GM12878 (cell line): Measurements from ENCODE around the gene TTLL3. TPM values are rescaled to one million over a fixed set of nuclear protein-coding genes. Genes with fewer than 3 reads are reported as not detected.

ENCODE experiments used
- polyA plus RNA-seq, 11 experiments: library from polyadenylated mRNA; depleted of rRNA in 4 of 11; unstranded in 6 of 11; stranded (reverse) in 5 of 11; fragments of >200 nt; fragmentation: Nextera tagmentation in 4 of 11; fragmentation: Illumina TruSeq in 1 of 11; extraction: Ambion mirVana in 4 of 11; extraction: Trizol in 1 of 11; gene quantifications; 1 replicate in 1 of 11; 2 replicates in 10 of 11; pipeline versions ENCODE4 v1.2.1 to v1.2.3, GENCODE V29; 2011 to 2016; ENCODE audit warnings: inconsistent platforms in 2 of 11, missing spikeins in 2 of 11, low read depth in 1 of 11
- total RNA-seq, 4 experiments: library from RNA; depleted of rRNA in 3 of 4; stranded (reverse); fragments of >200 nt in 3 of 4; fragmentation: Illumina TruSeq in 1 of 4; extraction: Trizol in 1 of 4; gene quantifications; 2 replicates each; pipeline versions ENCODE4 v1.2.1 to v1.2.3, GENCODE V29; 2013 to 2021

The TTLL3 gene
- total and polyA plus RNA-seq, 10 of the 15 experiments (the other 5 are each of a cell fraction or from before 2014, with no cell fraction given): 4.2 to 51.3 (median 18.9) TPM

Other genes starting within 250 kb of the TTLL3 start
Only the 7 nearest of the 16 such genes appear.
- gene BRPF1, start 78.5 kb upstream of the TTLL3 start, total RNA-seq (2014; rRNA removed): 19.2 and 21.9 TPM in 2 replicates
- 11.1 and 13.6 TPM in 2 replicates for gene BRPF1, start 78.5 kb upstream of the TTLL3 start, total RNA-seq (2014; rRNA removed; fragmentation: Illumina TruSeq; extraction: Trizol)
- gene BRPF1, start 78.5 kb upstream of the TTLL3 start, total RNA-seq (2021): 21.3 and 25.3 TPM in 2 replicates
- gene BRPF1, start 78.5 kb upstream of the TTLL3 start, polyA plus RNA-seq (2011; rRNA removed): 3.9 and 9.0 TPM in 2 replicates
- gene BRPF1, start 78.5 kb upstream of the TTLL3 start, polyA plus RNA-seq (2014; fragmentation: Illumina TruSeq; extraction: Trizol): 6.4 and 13.6 TPM in 2 replicates
- gene BRPF1, start 78.5 kb upstream of the TTLL3 start, polyA plus RNA-seq (2014; fragmentation: Nextera tagmentation; extraction: Ambion mirVana): 1 to 10 TPM; 1.2 to 1.4 TPM
- 18.6 and 20.7 TPM in 2 replicates for gene BRPF1, start 78.5 kb upstream of the TTLL3 start, polyA plus RNA-seq (2014; rRNA removed)
- gene BRPF1, start 78.5 kb upstream of the TTLL3 start, polyA plus RNA-seq (2016; fragmentation: Nextera tagmentation; extraction: Ambion mirVana): 10 to 100 TPM; 13.0 to 14.4 TPM
- gene OGG1, start 60.3 kb upstream of the TTLL3 start, total RNA-seq (2014; rRNA removed): 32.0 and 32.1 TPM in 2 replicates
- gene OGG1, start 60.3 kb upstream of the TTLL3 start, total RNA-seq (2014; rRNA removed; fragmentation: Illumina TruSeq; extraction: Trizol): 21.1 and 23.5 TPM in 2 replicates
- 24.3 TPM in 2 replicates for gene OGG1, start 60.3 kb upstream of the TTLL3 start, total RNA-seq (2021)
- 14.2 and 22.8 TPM in 2 replicates for gene OGG1, start 60.3 kb upstream of the TTLL3 start, polyA plus RNA-seq (2011; rRNA removed)
- gene OGG1, start 60.3 kb upstream of the TTLL3 start, polyA plus RNA-seq (2014; fragmentation: Illumina TruSeq; extraction: Trizol): 27.4 and 30.1 TPM in 2 replicates
- 1 to 10 TPM; 4.8 to 6.9 TPM for gene OGG1, start 60.3 kb upstream of the TTLL3 start, polyA plus RNA-seq (2014; fragmentation: Nextera tagmentation; extraction: Ambion mirVana)
- 35.4 and 38.7 TPM in 2 replicates for gene OGG1, start 60.3 kb upstream of the TTLL3 start, polyA plus RNA-seq (2014; rRNA removed)
- gene OGG1, start 60.3 kb upstream of the TTLL3 start, polyA plus RNA-seq (2016; fragmentation: Nextera tagmentation; extraction: Ambion mirVana): 10 to 100 TPM; 35.6 to 38.8 TPM
- gene CAMK1, start 40.3 kb upstream of the TTLL3 start, total RNA-seq (2014; rRNA removed): 0.44 and 0.73 TPM in 2 replicates
- gene CAMK1, start 40.3 kb upstream of the TTLL3 start, total RNA-seq (2014; rRNA removed; fragmentation: Illumina TruSeq; extraction: Trizol): 0.31 and 0.32 TPM in 2 replicates
- gene CAMK1, start 40.3 kb upstream of the TTLL3 start, total RNA-seq (2021): 0.61 and 0.64 TPM in 2 replicates
- 0.16 and 0.24 TPM in 2 replicates for gene CAMK1, start 40.3 kb upstream of the TTLL3 start, polyA plus RNA-seq (2011; rRNA removed)
- 0.28 TPM in 1 of 2 replicates, not detected in the other for gene CAMK1, start 40.3 kb upstream of the TTLL3 start, polyA plus RNA-seq (2014; fragmentation: Illumina TruSeq; extraction: Trizol)
- gene CAMK1, start 40.3 kb upstream of the TTLL3 start, polyA plus RNA-seq (2014; fragmentation: Nextera tagmentation; extraction: Ambion mirVana): not detected
- gene CAMK1, start 40.3 kb upstream of the TTLL3 start, polyA plus RNA-seq (2014; rRNA removed): 0.18 and 0.37 TPM in 2 replicates
- 1 to 10 TPM; 1.5 to 2.1 TPM for gene CAMK1, start 40.3 kb upstream of the TTLL3 start, polyA plus RNA-seq (2016; fragmentation: Nextera tagmentation; extraction: Ambion mirVana)
- gene TADA3, start 17.8 kb upstream of the TTLL3 start, total RNA-seq (2014; rRNA removed): 61.6 and 71.2 TPM in 2 replicates
- 38.2 and 41.2 TPM in 2 replicates for gene TADA3, start 17.8 kb upstream of the TTLL3 start, total RNA-seq (2014; rRNA removed; fragmentation: Illumina TruSeq; extraction: Trizol)
- 50.5 and 52.2 TPM in 2 replicates for gene TADA3, start 17.8 kb upstream of the TTLL3 start, total RNA-seq (2021)
- 19.6 and 33.6 TPM in 2 replicates for gene TADA3, start 17.8 kb upstream of the TTLL3 start, polyA plus RNA-seq (2011; rRNA removed)
- 26.0 and 49.8 TPM in 2 replicates for gene TADA3, start 17.8 kb upstream of the TTLL3 start, polyA plus RNA-seq (2014; fragmentation: Illumina TruSeq; extraction: Trizol)
- 1 to 10 TPM; 2.6 to 9.0 TPM for gene TADA3, start 17.8 kb upstream of the TTLL3 start, polyA plus RNA-seq (2014; fragmentation: Nextera tagmentation; extraction: Ambion mirVana)
- gene TADA3, start 17.8 kb upstream of the TTLL3 start, polyA plus RNA-seq (2014; rRNA removed): 55.7 and 63.4 TPM in 2 replicates
- 10 to 100 TPM; 64.7 to 71.0 TPM for gene TADA3, start 17.8 kb upstream of the TTLL3 start, polyA plus RNA-seq (2016; fragmentation: Nextera tagmentation; extraction: Ambion mirVana)
- gene ARPC4, start 17.2 kb upstream of the TTLL3 start, total RNA-seq (2014; rRNA removed): 329 and 354 TPM in 2 replicates
- 243 and 257 TPM in 2 replicates for gene ARPC4, start 17.2 kb upstream of the TTLL3 start, total RNA-seq (2014; rRNA removed; fragmentation: Illumina TruSeq; extraction: Trizol)
- gene ARPC4, start 17.2 kb upstream of the TTLL3 start, total RNA-seq (2021): 274 and 277 TPM in 2 replicates
- 177 and 192 TPM in 2 replicates for gene ARPC4, start 17.2 kb upstream of the TTLL3 start, polyA plus RNA-seq (2011; rRNA removed)
- 260 and 266 TPM in 2 replicates for gene ARPC4, start 17.2 kb upstream of the TTLL3 start, polyA plus RNA-seq (2014; fragmentation: Illumina TruSeq; extraction: Trizol)
- gene ARPC4, start 17.2 kb upstream of the TTLL3 start, polyA plus RNA-seq (2014; fragmentation: Nextera tagmentation; extraction: Ambion mirVana): 10 to 100 TPM; 42.0 to 55.9 TPM
- gene ARPC4, start 17.2 kb upstream of the TTLL3 start, polyA plus RNA-seq (2014; rRNA removed): 293 and 302 TPM in 2 replicates
- gene ARPC4, start 17.2 kb upstream of the TTLL3 start, polyA plus RNA-seq (2016; fragmentation: Nextera tagmentation; extraction: Ambion mirVana): 100 to 1,000 TPM; 313 to 326 TPM
- 38.7 and 44.8 TPM in 2 replicates for gene RPUSD3, start 33.7 kb downstream of the TTLL3 start, total RNA-seq (2014; rRNA removed)
- 26.9 and 28.9 TPM in 2 replicates for gene RPUSD3, start 33.7 kb downstream of the TTLL3 start, total RNA-seq (2014; rRNA removed; fragmentation: Illumina TruSeq; extraction: Trizol)
- gene RPUSD3, start 33.7 kb downstream of the TTLL3 start, total RNA-seq (2021): 41.3 and 44.9 TPM in 2 replicates
- gene RPUSD3, start 33.7 kb downstream of the TTLL3 start, polyA plus RNA-seq (2011; rRNA removed): 17.6 and 48.0 TPM in 2 replicates
- 23.2 and 33.8 TPM in 2 replicates for gene RPUSD3, start 33.7 kb downstream of the TTLL3 start, polyA plus RNA-seq (2014; fragmentation: Illumina TruSeq; extraction: Trizol)
- 10 to 100 TPM in 1 of 2 experiments, 1 to 10 TPM in 1; 6.4 to 13.6 TPM for gene RPUSD3, start 33.7 kb downstream of the TTLL3 start, polyA plus RNA-seq (2014; fragmentation: Nextera tagmentation; extraction: Ambion mirVana)
- gene RPUSD3, start 33.7 kb downstream of the TTLL3 start, polyA plus RNA-seq (2014; rRNA removed): 38.8 and 43.2 TPM in 2 replicates
- 10 to 100 TPM; 68.9 to 72.9 TPM for gene RPUSD3, start 33.7 kb downstream of the TTLL3 start, polyA plus RNA-seq (2016; fragmentation: Nextera tagmentation; extraction: Ambion mirVana)
- not detected in 2 replicates for gene CIDEC, start 70.0 kb downstream of the TTLL3 start, total RNA-seq (2014; rRNA removed)
- gene CIDEC, start 70.0 kb downstream of the TTLL3 start, total RNA-seq (2014; rRNA removed; fragmentation: Illumina TruSeq; extraction: Trizol): not detected in 2 replicates
- not detected in 2 replicates for gene CIDEC, start 70.0 kb downstream of the TTLL3 start, total RNA-seq (2021)
- gene CIDEC, start 70.0 kb downstream of the TTLL3 start, polyA plus RNA-seq (2011; rRNA removed): 0.35 and 0.49 TPM in 2 replicates
- 0.10 TPM in 1 of 2 replicates, not detected in the other for gene CIDEC, start 70.0 kb downstream of the TTLL3 start, polyA plus RNA-seq (2014; fragmentation: Illumina TruSeq; extraction: Trizol)
- not detected for gene CIDEC, start 70.0 kb downstream of the TTLL3 start, polyA plus RNA-seq (2014; fragmentation: Nextera tagmentation; extraction: Ambion mirVana)
- not detected in 2 replicates for gene CIDEC, start 70.0 kb downstream of the TTLL3 start, polyA plus RNA-seq (2014; rRNA removed)
- not detected for gene CIDEC, start 70.0 kb downstream of the TTLL3 start, polyA plus RNA-seq (2016; fragmentation: Nextera tagmentation; extraction: Ambion mirVana)